Gastroesophageal sphincter (tissue), 4 donors: ENCODE results near the gene TEKT3. TPM values are rescaled to one million over a fixed set of nuclear protein-coding genes. Genes with fewer than 3 reads are reported as not detected.

Source experiments
- ATAC-seq: fragments of 150-250 bp; one replicate; pipeline ENCODE4 v1.9.1; 2016; ENCODE audit warnings: mild to moderate bottlenecking, moderate library complexity
- H3K27ac ChIP-seq, 4 donors: fragments of 200-600 bp; sonication (generic) in 3 of 4; 1 replicate in 3 of 4; 2 replicates in 1 of 4; pipeline ENCODE4 v1.5.1; 2016 to 2019
- H3K27me3 ChIP-seq: fragments of 200-600 bp; sonication (generic); one replicate; pipeline ENCODE4 v1.5.1; 2019
- H3K36me3 ChIP-seq, 2 donors: fragments of 200-600 bp; sonication (generic); one replicate each; pipeline ENCODE4 v1.5.1; 2019; ENCODE audit warnings: control low read depth in 1 of 2
- H3K4me1 ChIP-seq, 3 donors: fragments of 200-600 bp; sonication (generic); 1 replicate in 2 of 3; 2 replicates in 1 of 3; pipeline ENCODE4 v1.5.1; 2016 to 2019; ENCODE audit warnings: control low read depth in 2 of 3
- H3K4me3 ChIP-seq, 2 donors: fragments of 200-600 bp; sonication (generic); one replicate each; pipeline ENCODE4 v1.5.1; 2019; ENCODE audit warnings: mild to moderate bottlenecking in 1 of 2, moderate library complexity in 1 of 2
- H3K9me3 ChIP-seq, 3 donors: fragments of 200-600 bp; sonication (generic); one replicate each; pipeline ENCODE4 v1.5.1; 2017 to 2019; ENCODE audit warnings: control low read depth in 2 of 3
- EP300 ChIP-seq: sonication (generic); formaldehyde crosslinking; IDR thresholded peaks from one replicate; pipeline ENCODE4 v1.6.1; 2017; ENCODE audit warnings: antibody characterized with exemption, mild to moderate bottlenecking
- POLR2A ChIP-seq, 2 donors: fragments of 450-650 bp; IDR thresholded peaks; one replicate each; pipeline ENCODE4 v1.6.1; 2017; ENCODE audit warnings: antibody characterized with exemption in 2 of 2, mild to moderate bottlenecking in 2 of 2, moderate library complexity in 1 of 2
- POLR2AphosphoS5 ChIP-seq: sonication (generic); formaldehyde crosslinking; IDR thresholded peaks from one replicate; pipeline ENCODE4 v1.6.1; 2017; ENCODE audit warnings: antibody characterized with exemption
- WGBS, 2 donors: methylation state at CpG; one replicate each; pipeline ENCODE4 v1.1.5; 2018; ENCODE audit warnings: low coverage in 1 of 2; 5-methylcytosine and 5-hydroxymethylcytosine counted together
- total RNA-seq, 4 donors: library from RNA; depleted of rRNA; stranded (reverse); fragments of >200 nt; gene quantifications; one replicate each; pipeline ENCODE4 v1.1.0, GENCODE V29; 2016
- TF ChIP-seq, protein P1 (sequence below), 4 experiments: fragments of 200-600 bp in 2 of 4; fragments of 450-650 bp in 2 of 4; sonication (generic) in 1 of 4; IDR thresholded peaks; one replicate each; pipeline ENCODE4 v1.5.1; 2017 to 2019; ENCODE audit warnings: antibody characterized with exemption in 4 of 4, mild to moderate bottlenecking in 2 of 4, moderate library complexity in 2 of 4

The TEKT3 gene
- total RNA-seq, 4 donors from 2014 or later, result 2.6 TPM; not detected in 3

DNA sequence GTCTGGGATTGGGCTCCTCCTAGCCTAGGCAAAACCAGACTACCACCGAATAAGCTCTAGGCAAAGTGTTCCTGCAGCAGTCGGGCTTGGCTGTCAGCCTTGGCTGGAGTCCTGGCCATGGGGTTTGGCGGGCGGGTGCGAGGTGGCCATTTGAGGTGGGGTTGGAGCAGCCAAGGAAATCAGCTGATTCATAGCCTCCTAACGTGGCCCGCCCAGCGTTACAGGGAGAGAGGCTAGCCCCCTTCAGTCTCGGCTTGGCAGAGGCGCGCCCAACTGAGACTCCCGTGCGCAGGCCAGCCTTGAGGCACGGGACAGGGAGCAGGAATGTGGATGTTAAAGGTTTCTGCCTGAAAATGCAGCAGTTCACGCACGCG, 78.2 kb downstream of the TEKT3 start:
- Histone ChIP-seq H3K36me3 (peaks cover 0 to 14% of the 10 kb centered on the region in 2 donors), H3K27me3 (no peaks in the 10 kb centered on the region), H3K4me1 (peaks cover 6 to 54% (median 8%) of the 10 kb centered on the region in 3 donors), H3K9me3 (no peaks in the 10 kb centered on the region), H3K27ac (peak overlapping the region; percentile 92 to 98 (median 96)), H3K4me3 (peak overlapping the region; percentile 62 to 70)
- TF ChIP-seq EP300 (no peak), POLR2A (IDR thresholded peaks at IDR 0.05) (peak in 1 of 2 donors; percentile 35), POLR2AphosphoS5 (peak; percentile 87)
- WGBS, 2 donors, result 0% methylated on average over 3 of the region's 17 CpGs; no CpG with 5 or more reads in 1 of the 2 donors
- ATAC-seq, result peak; percentile 78

DNA sequence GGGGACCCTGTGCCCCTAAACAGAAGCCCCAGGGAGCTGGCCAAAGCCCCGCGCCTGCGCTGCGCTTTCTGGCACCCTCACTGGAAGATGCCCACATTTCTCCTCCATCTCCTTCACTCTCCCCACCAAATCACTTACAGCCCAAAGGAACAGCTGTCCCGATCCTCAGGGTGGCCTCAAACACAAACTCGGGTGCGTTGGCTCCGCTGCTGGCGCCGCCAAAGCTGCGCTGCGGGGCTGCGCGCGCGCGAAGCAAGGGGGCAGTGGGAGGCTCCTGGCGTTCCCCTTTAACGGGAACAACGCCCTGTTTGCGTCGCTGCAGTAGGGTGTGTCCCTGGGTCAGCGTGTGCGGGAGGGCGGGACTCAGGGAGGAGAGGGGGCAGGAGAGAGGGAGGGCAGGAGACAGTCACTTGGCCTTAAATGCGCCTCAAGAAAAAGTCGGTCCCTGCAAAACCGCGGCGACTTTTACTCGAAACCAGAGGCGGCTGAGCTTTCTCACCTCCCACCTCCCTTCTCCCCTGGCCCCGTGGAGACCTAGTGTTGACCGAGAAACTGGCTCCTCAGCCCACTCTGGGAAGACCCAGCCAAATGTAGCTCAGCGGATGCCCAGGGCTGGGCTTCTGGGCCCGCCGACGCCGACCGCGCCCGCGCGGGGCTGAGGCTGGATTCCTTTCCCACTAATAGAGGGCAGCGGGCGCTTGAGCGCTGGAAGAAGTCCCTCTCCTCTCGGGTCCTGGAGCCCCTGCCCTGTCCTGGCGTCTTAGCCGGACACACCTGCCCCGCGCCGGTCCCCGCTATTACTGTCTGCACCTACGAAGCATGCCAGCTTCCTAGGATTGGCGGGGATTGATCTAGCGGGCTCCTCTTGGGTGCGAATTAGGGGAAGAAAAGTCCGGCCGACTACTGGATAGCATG, 78.8 kb downstream of the TEKT3 start:
- WGBS, 2 donors, result 0 to 5% methylated on average over 3 to 7 of the region's 60 CpGs
- TF ChIP-seq, protein P1, sequence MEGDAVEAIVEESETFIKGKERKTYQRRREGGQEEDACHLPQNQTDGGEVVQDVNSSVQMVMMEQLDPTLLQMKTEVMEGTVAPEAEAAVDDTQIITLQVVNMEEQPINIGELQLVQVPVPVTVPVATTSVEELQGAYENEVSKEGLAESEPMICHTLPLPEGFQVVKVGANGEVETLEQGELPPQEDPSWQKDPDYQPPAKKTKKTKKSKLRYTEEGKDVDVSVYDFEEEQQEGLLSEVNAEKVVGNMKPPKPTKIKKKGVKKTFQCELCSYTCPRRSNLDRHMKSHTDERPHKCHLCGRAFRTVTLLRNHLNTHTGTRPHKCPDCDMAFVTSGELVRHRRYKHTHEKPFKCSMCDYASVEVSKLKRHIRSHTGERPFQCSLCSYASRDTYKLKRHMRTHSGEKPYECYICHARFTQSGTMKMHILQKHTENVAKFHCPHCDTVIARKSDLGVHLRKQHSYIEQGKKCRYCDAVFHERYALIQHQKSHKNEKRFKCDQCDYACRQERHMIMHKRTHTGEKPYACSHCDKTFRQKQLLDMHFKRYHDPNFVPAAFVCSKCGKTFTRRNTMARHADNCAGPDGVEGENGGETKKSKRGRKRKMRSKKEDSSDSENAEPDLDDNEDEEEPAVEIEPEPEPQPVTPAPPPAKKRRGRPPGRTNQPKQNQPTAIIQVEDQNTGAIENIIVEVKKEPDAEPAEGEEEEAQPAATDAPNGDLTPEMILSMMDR (IDR thresholded peaks at IDR 0.05), result peak in 3 of 4 experiments; percentile 6 to 73 (median 9)
- TF ChIP-seq EP300 (no peak), POLR2AphosphoS5 (peak; percentile 99), POLR2A (IDR thresholded peaks at IDR 0.05) (peak; percentile 91)
- Histone ChIP-seq H3K9me3 (no peaks in the 10 kb centered on the region), H3K4me1 (peaks cover 8 to 60% (median 11%) of the 10 kb centered on the region in 3 donors), H3K27me3 (no peaks in the 10 kb centered on the region), H3K4me3 (peak overlapping the region; percentile 62 to 70), H3K36me3 (peaks cover 0 to 20% of the 10 kb centered on the region in 2 donors), H3K27ac (peak overlapping the region; percentile 92 to 98 (median 96))
- peak; percentile 86 for ATAC-seq

DNA sequence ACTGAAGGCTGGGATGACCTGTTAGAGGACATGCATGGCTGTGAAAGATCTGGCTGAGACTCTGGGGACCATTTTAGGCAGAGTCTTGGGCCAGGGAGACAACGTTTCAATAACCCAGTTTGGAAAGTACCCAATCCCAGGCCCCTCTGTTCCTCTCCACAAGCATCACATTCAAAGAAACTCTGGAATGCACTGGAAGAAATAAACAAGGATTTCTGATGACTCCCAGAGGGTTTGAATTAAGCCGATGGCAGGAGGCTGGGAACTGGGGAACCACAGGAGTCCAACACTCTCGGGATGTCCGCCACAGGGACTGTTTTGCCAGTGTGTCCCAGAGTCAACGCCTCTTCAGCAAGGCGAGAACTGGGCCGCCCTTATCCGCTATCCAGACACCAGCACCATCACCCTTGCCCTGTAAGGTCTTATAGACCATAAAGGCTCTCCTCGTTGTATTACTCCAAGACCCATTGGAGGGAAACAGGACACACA, 79.6 kb downstream of the TEKT3 start:
- peaks cover 10 to 68% (median 17%) of the 10 kb centered on the region in 3 donors for H3K4me1 ChIP-seq
- H3K9me3 ChIP-seq, result no peaks in the 10 kb centered on the region
- peak overlapping the region; percentile 92 to 98 (median 96) for H3K27ac ChIP-seq
- H3K27me3 ChIP-seq, result no peaks in the 10 kb centered on the region
- TF ChIP-seq POLR2A (IDR thresholded peaks at IDR 0.05) (no peak), POLR2AphosphoS5 (no peak)
- WGBS, 2 donors, result 0% methylated on average over 1 to 5 of the region's 9 CpGs
- no peak for ATAC-seq
- peak overlapping the region; percentile 62 to 70 for H3K4me3 ChIP-seq
- H3K36me3 ChIP-seq, result peaks cover 0 to 25% of the 10 kb centered on the region in 2 donors

DNA sequence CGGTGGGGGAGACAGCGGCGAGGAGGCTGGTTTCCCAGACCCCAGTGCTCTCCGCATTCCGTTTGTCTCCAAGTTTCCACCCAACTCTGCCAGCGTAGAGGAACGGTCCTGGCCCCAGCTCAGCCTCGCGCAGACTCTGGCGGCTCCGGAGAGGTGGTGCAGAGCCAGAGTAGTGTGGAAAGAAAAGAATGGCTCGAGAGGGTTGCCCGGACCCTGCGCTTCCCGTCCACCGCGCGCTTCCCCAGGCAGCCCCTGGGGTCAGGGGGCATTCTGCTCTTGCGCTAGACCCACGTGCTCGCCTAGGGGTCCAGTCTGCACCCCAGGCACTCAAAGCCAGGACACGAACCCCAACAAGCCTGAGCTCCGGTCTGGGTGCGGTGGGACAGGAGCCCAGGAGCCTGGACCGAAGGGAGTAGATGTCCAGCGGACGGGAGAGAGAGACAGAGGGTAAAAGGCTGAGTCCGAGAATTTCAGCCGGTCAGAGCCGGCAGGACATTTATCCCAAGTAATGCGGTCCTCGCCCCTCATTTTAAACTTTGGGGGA, 80.1 kb downstream of the TEKT3 start:
- H3K27me3 ChIP-seq, result no peaks in the 10 kb centered on the region
- peak overlapping the region; percentile 62 to 70 for H3K4me3 ChIP-seq
- peak overlapping the region; percentile 92 to 98 (median 96) for H3K27ac ChIP-seq
- H3K9me3 ChIP-seq, result no peaks in the 10 kb centered on the region
- peak; percentile 28 for ATAC-seq
- TF ChIP-seq POLR2A (IDR thresholded peaks at IDR 0.05) (no peak), POLR2AphosphoS5 (peak; percentile 2)
- TF ChIP-seq, protein P1 (IDR thresholded peaks at IDR 0.05), result peak in 2 of 4 experiments; percentile 36 to 60
- 0% methylated on average over 8 of the region's 32 CpGs; no CpG with 5 or more reads in 1 of the 2 donors for WGBS, 2 donors
- peaks cover 13 to 73% (median 22%) of the 10 kb centered on the region in 3 donors for H3K4me1 ChIP-seq
- peaks cover 0 to 31% of the 10 kb centered on the region in 2 donors for H3K36me3 ChIP-seq

DNA sequence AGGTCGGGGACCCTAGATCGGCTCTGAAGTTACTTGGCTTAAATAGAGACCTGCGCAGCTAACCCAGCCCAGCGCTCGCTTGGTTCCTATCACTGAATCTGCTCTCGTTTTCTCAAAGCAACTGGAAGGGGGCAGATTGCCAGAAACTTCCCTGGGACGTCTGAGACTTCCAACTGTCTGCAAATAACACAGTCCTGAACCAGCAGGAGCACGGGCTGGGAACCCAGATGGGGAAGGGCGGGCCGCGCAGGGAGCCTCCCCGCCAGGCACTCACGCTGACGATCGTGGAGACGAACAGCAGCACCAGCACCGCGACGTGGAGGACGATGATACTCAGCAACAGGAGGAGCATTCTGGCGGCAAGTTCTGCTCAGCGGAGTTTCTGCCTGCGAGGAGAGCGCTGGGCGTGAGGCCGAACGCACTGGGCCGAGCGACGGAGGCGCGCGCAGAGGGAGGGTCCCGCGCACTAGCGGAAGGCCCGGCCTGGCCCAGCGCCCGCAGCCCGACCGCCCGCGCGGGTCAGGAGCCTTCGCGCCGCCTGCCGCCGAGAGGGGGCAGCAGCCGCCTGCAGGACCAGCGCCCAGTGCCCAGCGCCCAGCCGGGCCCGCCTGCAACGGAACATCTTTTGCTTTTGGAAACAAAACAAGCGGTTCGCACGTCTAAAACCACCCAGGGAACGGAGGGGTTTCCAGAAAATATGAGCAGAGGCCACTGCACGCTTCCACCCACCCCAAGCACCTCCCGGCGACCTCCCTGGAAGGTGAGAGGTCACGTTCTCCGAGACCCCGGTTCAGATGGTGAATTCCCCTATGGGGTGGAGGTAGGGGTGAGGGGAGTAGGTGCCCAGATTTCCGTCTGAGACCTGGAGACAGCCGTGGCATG, 80.8 kb downstream of the TEKT3 start:
- TF ChIP-seq EP300 (no peak), POLR2AphosphoS5 (peak; percentile 58), POLR2A (IDR thresholded peaks at IDR 0.05) (peak; percentile 27 to 59)
- TF ChIP-seq, protein P1 (IDR thresholded peaks at IDR 0.05), result peak; percentile 62 to 98 (median 94)
- Histone ChIP-seq H3K27me3 (no peaks in the 10 kb centered on the region), H3K36me3 (peaks cover 0 to 38% of the 10 kb centered on the region in 2 donors), H3K4me3 (peak overlapping the region; percentile 62 to 70), H3K4me1 (peaks cover 13 to 76% (median 29%) of the 10 kb centered on the region in 3 donors), H3K9me3 (no peaks in the 10 kb centered on the region), H3K27ac (peak overlapping the region; percentile 92 to 98 (median 96))
- ATAC-seq, result peak; percentile 74
- WGBS, 2 donors, result 3% methylated on average over 6 to 7 of the region's 67 CpGs
